Measurements from ENCODE around the gene SSR4.
A peak's percentile ranks its signal among the peaks of the same experiment; 100 is the strongest.

Gene SSR4

DNA sequence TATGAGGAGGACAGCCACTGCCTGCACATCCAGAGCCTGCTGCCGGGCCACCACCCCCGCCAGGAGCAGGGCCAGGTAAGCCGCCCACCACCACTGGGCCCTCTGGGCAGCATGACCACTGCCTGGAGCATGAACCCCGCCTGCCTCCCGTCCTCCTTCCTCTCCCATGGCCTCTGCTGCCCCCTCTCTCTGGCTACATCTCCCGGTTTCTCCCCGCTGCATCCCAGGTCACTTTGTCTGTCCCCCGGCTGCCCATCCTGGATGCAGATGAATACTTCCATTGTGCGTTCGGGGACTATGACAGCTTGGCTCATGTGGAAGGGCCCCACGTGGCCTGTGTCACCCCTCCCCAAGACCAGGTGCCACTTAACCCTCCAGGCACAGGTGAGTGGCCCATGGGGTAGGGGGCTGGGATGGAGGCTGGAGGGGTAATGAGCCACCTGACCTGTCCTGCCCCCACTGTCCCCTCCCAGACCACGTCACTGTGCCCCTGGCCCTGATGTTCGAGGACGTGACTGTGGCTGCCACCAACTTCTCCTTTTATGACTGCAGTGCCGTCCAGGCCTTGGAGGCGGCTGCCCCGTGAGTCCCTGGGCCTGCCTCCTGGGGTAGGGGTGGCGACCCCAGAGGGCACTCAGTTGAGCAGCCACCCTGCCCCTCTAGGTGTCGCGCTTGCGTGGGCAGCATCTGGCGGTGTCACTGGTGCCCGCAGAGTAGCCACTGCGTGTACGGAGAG is 24.4 kb upstream of the SSR4 start:
- no peak for DNase-seq

DNA sequence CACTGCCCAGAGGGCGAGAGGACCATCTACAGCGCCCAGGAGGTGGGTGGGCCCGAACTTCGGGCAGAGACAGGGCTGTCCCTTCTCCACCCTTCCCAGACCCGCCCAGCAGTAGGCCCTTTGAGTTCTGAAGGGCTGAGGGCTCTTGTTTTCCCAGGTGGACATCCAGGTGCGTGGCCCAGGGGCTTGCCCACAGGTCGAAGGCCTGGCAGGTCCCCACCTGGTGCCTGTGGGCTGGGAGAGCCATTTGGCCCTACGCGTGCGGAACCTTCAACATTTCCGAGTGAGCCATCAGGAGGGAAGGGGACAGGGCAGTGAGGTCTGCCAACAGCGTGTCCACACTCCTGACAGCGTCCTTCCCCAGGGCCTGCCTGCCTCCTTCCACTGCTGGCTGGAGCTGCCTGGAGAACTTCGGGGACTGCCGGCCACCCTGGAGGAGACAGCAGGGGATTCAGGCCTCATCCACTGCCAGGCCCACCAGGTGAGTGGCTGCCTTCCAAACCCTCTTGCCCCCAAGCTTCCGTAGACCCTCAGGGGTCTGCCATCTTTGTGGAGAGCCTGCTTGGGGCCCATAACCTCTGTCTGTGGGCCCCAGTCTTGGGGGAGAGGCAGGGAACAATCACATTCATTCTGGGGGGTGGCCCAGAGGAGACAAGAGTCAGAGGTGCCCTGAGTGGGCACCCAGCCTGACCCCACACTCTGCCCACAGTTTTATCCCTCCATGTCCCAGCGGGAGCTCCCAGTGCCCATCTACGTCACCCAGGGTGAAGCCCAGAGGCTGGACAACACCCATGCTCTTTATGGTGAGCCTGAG is 23.7 kb upstream of the SSR4 start:
- DNase-seq = no peak

DNA sequence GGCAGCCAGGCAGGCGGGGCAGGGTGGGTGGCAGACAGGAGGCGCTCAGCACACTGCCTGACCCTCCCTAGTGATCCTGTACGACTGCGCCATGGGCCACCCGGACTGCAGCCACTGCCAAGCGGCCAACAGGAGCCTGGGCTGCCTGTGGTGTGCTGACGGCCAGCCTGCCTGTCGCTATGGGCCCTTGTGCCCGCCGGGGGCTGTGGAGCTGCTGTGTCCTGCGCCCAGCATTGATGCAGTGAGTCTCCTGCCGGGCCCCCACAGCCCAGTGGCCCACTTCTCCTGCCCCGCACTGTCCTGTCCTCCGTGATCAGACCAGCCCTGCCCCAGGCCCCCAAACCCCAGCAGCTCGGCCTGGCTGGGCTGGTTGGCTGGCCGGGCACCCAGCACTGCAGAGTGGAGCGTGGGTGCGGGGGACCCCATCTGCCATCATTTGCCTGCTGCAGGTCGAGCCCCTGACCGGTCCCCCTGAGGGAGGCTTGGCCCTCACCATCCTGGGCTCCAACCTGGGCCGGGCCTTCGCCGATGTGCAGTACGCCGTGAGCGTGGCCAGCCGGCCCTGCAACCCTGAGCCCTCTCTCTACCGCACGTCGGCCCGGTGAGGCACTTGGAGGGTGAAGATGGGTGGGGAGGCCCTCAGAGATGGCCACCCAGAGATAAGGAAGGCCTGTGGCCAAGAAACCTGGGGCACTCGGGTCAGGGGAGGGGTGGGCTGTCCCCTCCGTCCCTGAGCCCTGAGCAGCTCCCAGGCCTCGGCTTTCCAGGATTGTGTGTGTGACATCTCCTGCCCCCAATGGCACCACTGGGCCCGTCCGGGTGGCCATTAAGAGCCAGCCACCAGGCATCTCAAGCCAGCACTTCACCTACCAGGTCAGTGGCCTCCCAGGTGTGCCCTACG is 22.8 kb upstream of the SSR4 start:
- no peak for DNase-seq

DNA sequence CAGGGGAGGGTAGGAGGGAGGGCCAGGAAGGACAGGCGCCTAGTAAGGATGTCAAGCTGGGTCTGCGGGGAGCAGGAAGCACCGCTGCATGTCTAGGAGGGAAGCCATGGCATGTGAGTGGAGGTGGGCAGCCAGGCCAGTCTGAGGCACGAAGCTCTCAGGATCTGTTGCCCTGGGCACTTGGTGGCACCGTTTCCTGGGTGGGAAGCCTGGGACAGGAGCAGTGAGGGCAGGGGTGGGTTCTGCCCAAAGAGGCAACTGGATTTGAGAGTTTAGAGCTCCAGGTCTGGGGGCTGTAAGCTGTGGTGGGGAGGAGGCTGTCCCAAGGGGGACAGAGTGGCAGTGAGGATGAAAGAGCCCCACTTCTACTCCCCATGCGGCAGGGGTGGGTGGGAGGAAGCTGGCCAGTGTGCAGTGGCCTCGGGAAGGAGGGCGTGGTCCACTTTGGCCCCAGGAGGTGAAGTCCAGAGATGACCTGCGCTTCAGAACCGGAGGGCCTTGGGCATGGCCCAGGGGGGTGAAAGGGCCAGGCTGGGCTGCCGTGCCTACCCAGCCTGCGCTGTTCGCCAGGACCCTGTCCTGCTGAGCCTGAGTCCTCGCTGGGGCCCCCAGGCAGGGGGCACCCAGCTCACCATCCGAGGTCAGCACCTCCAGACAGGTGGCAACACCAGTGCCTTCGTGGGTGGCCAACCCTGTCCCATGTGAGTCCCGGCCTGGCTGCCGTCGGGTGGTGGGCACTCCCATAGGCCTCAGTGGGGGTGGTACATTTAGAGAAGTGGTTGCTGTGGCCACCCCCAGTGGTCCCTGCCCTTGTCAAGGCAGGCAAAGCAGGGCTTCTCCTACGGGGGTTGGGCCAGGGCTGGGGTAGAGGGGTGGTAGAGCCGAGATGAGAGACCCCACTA is 21.9 kb upstream of the SSR4 start:
- DNase-seq = no peak

DNA sequence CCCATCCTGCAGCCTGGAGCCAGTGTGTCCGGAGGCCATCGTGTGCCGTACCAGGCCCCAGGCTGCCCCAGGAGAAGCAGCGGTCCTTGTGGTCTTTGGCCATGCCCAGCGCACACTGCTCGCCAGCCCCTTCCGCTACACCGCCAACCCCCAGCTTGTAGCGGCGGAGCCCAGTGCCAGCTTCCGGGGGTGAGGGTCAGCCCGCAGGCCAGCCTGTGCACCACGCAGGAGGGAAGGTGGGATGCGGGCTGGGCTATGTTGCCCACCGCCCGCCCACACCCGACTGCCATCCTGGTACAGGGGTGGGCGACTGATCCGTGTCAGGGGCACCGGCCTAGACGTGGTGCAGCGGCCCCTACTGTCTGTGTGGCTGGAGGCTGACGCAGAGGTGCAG is 21.3 kb upstream of the SSR4 start:
- no peak for DNase-seq

DNA sequence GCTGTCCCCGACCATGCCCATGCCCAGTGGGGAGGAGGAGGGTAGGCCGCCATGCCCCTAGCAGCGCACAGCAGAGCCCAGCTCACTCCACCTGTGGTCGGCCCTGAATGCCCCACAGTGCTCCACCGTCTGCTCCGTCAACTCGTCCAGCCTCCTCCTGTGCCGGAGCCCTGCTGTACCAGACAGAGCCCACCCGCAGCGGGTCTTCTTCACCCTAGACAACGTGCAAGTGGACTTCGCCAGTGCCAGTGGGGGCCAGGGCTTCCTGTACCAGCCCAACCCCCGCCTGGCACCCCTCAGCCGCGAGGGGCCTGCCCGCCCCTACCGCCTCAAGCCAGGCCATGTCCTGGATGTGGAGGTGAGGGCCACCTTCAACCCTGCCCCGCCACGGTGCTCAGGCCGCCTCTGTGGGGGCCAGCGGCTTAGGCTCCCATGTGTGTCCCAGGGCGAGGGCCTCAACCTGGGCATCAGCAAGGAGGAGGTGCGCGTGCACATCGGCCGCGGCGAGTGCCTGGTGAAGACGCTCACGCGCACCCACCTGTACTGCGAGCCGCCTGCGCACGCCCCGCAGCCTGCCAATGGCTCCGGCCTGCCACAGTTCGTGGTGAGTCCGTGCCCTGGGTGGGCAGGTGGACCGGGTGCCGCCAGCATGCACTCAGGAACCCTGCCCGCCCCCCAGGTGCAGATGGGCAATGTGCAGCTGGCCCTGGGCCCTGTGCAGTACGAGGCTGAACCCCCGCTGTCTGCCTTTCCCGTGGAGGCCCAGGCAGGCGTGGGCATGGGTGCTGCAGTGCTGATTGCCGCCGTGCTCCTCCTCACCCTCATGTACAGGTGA is 20.5 kb upstream of the SSR4 start:
- DNase-seq = peak; percentile 2

DNA sequence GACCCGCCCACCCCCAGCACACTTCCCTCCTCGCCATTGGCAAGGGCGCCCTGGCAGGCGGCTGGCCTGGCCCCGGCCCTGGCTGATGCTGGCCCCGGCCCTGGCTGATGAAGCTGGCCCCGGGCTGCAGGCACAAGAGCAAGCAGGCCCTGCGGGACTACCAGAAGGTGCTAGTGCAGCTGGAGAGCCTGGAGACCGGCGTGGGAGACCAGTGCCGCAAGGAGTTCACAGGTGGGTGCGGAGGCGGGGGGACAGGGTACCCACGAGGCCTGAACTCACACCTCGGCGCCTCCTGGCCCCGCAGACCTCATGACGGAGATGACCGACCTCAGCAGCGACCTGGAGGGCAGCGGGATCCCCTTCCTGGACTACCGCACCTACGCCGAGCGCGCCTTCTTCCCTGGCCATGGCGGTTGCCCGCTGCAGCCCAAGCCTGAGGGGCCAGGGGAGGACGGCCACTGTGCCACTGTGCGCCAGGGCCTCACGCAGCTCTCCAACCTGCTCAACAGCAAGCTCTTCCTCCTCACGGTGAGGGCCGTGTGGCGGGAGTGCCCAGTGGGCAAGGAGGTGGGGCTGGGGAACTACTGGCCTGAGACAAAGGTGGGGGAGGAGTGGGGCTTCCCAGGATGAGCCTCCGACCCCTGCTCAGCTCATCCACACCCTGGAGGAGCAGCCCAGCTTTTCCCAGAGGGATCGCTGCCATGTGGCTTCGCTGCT is 19.7 kb upstream of the SSR4 start:
- no peak for DNase-seq

DNA sequence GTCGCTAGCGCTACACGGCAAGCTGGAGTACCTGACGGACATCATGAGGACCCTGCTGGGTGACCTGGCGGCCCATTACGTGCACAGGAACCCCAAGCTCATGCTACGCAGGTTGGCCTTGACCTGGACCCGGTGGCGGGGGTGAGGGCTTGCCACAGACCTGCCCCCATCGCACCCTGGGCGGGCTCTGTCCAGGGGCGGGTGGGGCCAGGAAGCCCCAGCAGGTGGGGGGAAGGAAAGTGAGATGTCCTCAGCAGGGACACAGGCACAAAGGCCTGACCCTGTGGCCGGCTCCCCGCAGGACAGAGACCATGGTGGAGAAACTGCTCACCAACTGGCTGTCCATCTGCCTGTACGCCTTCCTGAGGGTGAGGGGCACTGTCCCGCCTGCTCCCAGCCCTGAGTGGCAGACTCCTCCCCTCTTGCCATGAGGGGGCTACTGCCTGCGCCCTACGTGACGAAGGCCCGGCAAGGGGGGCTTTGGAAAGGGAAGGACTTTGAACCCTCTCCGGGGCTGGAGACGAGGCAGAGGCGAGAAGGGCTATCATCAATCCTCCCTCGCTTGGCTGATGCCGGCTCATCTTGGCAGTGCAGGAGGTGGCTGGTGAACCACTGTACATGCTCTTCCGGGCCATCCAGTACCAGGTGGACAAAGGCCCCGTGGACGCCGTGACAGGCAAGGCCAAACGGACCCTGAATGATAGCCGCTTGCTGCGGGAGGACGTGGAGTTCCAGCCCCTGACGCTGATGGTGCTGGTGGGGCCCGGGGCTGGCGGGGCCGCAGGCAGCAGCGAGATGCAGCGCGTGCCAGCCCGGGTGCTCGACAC is 19.0 kb upstream of the SSR4 start:
- no peak for DNase-seq

DNA sequence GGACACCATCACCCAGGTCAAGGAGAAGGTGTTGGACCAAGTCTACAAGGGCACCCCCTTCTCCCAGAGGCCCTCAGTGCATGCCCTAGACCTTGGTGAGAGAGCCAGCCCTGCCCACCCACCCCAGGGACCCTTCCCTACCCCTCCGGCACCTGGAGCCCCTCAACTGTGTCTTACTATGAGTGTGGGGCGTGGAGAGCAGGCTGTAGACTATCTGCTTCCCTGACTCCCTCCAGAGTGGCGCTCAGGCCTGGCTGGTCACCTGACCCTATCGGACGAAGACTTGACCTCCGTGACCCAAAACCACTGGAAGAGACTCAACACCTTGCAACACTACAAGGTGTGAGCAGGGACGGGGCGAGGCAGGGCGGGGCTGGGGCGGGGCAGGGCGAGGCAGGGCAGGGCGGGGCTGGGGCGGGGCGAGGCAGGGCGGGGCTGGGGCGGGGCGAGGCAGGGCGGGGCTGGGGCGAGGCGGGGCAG is 18.3 kb upstream of the SSR4 start:
- DNase-seq = no peak

DNA sequence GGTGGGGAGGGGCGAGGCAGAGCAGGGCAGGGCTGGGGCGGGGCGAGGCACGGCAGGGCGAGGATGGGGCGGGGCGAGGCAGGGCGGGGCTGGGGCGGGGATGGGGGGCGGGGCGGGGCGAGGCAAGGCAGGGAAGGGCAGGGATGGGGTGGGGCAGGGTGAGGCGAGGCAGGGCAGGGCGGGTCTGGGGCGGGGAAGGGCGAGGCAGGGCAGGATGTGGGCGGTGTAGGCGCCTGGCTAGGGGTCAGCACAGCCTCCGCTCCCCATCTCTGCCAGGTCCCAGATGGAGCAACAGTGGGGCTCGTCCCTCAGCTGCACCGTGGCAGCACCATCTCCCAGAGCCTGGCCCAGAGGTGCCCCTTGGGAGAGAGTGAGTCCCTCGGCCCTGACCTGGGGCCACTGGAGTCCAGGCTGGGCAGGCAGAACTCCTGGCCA is 17.8 kb upstream of the SSR4 start:
- DNase-seq = no peak

DNA sequence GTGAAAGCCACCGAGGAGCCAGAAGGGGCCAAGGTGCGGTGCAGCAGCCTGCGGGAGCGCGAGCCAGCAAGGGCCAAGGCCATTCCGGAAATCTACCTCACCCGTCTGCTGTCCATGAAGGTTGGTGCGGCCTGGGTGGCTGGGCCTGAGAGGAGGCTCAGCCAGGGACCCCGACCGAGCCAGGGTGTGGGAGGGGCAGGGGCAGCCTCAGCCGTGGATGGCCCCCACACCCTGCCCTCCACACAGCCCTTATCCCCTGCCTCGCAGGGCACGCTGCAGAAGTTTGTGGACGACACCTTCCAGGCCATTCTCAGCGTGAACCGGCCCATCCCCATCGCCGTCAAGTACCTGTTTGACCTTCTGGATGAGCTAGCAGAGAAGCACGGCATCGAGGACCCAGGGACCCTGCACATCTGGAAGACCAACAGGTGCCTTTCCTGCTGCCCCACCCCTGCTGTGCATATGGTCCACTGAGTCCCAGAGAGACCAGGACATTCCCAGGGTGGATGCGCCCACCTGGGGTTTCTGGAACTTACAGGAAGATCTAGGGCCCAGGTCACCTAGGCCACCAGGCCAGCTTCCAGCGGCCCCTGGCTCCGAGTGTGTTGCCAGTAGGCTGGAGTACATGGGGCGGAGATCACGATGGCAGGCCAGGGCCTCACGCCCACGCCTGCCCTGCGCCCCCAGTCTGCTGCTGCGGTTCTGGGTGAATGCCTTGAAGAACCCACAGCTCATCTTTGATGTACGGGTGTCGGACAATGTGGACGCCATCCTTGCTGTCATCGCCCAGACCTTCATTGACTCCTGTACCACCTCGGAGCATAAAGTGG is 17.0 kb upstream of the SSR4 start:
- no peak for DNase-seq

DNA sequence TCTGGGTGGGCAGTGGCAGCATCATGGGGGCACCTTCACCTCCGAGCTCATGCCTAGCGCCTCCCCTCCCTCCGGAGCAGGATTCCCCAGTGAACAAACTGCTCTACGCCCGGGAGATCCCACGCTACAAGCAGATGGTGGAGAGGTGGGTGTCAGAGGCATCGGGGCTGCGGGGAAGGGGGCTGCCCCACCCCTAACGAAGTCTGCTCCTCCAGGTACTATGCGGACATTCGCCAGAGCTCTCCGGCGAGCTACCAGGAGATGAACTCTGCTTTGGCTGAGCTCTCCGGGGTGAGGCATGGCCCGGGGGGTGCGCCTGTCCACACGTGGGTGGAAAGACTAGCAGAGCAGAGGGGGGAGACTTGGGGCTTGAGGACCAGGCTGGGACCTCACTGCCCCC is 16.3 kb upstream of the SSR4 start:
- no peak for DNase-seq

DNA sequence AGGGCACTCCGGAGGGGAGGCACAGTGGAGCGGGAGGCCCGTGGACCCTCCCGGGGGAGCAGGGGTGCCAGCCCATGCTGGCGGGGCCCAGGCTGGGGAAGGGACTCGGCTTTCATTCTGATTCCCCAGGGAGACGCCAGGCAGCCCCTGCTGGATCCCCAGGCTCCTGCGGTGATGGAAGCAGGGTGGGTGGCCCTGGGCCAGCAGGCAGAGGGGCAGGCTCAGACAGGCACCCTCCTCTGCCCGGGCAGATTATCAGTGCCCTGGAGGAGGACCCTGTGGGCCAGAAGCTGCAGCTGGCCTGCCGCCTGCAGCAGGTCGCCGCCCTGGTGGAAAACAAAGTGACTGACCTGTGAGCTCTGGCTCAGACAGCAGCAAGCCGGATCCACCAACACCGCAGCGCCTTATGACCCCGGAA is 15.8 kb upstream of the SSR4 start:
- no peak for DNase-seq

DNA sequence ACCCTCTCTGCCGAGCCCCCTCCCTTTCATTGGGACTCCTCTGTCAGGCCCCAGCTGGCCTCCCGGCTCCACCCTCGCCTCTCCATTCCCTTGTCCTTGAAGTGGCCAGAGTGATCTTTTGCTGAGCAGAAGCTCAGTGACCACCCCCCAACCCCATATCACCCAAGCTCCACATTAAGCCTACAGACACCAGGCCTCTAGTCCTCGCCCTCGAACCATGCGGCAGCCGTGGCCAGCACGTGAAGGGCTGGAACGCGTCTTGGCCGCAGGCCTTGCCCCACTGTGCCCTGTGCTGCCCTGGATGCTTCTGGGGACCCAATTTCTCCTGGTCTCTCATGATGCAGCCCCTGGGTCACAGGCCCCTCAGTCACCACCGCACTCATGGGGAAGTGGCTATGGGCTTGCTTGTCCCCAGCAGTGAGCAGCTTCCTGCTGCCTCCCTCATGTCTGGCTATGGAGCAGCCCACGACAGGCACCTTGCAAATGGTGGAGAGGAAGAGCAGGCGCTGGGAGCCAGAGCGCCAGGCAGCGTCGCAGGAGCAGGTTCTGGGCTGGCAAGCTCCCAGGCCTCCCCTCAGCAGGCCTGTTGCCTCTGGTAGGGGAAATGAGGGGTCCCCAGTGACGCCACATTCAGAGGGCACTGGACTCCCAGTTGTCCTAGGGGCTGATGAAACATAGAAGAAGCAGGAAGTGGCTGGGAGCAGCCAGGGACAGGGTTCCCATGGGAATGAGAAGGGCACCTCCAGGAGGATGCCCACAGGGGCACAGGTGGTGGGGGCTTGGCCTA is 14.4 kb upstream of the SSR4 start:
- DNase-seq = no peak

DNA sequence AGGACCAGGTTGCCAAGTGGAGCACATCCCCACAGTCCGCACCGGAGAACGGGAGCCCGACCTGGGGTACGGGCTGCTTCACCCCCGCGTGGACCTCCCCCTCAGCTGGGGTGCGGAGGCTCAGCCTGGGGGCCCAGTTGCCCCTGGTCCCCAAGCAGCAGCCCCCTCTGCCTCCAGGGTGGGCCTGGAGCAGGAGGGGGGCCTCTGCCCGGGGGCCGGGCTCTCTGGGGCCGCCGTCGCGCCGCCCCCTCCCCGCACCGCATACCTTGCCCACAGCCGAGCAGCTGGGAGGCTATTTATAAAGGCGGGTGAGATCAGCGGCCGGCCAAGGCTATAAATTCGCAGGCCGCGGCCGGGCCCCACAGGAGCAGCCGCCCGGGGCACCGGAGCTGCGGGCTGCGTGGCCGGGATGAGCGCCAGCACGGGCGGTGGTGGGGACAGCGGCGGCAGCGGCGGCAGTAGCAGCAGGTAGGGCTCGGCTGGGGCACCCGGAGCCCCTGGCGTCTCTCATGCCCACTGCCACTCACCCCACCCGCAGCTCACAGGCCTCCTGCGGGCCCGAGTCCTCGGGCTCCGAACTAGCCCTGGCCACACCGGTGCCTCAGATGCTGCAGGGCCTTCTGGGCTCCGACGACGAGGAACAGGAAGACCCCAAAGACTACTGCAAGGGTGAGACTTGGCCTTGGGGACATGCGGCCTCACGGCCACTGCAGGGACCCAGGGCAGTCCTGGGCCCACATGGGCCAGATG is 13.6 kb upstream of the SSR4 start, which contains the start of gene SRPK3:
TSS of gene SRPK3 (plus strand) at position 364 of the 750 bp plus-strand sequence. CDS start at position 410, 46 bp downstream.
- no peak for DNase-seq

DNA sequence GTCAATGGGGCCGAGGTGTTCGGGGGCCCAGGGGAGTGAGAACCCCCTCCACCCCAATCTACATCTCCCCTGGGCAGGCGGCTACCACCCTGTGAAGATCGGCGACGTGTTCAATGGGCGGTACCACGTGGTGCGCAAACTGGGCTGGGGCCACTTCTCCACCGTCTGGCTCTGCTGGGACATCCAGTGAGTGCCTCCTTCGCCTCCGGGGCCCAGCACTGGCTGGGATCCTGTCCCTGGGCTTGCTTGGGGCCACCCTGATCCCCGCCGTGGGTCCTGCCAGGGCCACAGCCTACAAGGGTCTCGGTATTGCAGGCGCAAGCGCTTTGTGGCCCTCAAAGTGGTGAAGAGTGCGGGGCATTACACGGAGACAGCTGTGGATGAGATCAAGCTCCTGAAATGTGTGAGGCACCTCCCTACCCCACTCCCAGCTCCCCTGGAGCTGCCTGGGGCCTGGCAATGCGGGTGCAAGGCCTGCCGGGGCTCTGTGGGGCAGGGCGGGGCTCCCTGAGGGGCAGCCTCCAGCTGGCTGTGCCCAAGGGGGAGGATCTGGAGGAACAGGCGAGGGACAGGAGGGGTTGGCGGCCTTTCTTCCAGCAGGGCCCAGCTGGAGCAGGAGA is 12.9 kb upstream of the SSR4 start:
- no peak for DNase-seq
